ENCODE data around the gene ZNF536. TPM values are rescaled to one million over a fixed set of nuclear protein-coding genes. Genes with fewer than 3 reads are reported as not detected.
"Not testable (repeated sequence)": the region's sequence is repeated elsewhere in the genome, so short reads cannot be mapped to it uniquely, and the experiment has no call there.

The ZNF536 gene
- total and polyA plus RNA-seq, 2 donors (not counting 1 experiment from before 2014, with no cell fraction given), result 0.50 TPM; not detected in 1

DNA sequence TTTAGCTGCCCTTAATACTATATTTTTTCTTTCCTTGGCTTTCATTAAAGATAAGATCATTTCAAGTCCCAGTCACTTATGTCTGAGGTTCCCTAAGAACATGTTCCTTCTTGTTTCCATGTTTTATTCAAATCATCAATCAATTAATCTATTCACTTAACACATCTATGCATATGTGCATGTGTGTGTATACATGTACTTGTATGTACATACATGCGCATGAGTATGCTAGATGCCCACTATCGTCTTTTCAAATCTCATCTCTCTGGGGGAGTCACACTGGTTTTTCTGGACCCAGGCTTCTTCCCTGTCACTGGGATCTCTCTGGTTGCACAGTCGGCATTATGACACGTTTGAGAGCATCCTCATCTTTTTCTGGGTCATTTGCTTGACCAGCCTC, 108.9 kb downstream of the ZNF536 start:
- Histone ChIP-seq H3K36me3 (ENCODE audit: control insufficient read depth, insufficient read depth, low read length) (no peaks in the 10 kb centered on the region), H2AFZ (ENCODE audit: low read length) (no peak overlapping the region), H3K4me1 (ENCODE audit: control insufficient read depth, extremely low read depth, insufficient read depth, low read length) (no peaks in the 10 kb centered on the region), H3K79me2 (ENCODE audit: control insufficient read depth, insufficient read depth, low read length) (no peaks in the 10 kb centered on the region), H4K20me1 (ENCODE audit: control insufficient read depth, extremely low read depth, insufficient read depth, low read length) (no peaks in the 10 kb centered on the region), H3K9ac (ENCODE audit: insufficient read depth, low read length) (no peak overlapping the region), H3K4me3 (replicated peaks in 1 of 4; ENCODE audit: control extremely low read depth in 1 of 4, insufficient read depth in 1 of 4, low read depth in 3 of 4, low read length in 4 of 4) (no peak overlapping the region), H3K27ac (ENCODE audit: insufficient read depth, low read length) (no peak overlapping the region), H3K9me3 (ENCODE audit: control insufficient read depth, insufficient read depth, low read depth, low read length) (no peaks in the 10 kb centered on the region), H3K27me3 (ENCODE audit: control insufficient read depth, insufficient read depth, low read length) (no peaks in the 10 kb centered on the region), H3K4me2 (ENCODE audit: extremely low read depth, insufficient read depth, low read length) (no peak overlapping the region)
- no peak for TF ChIP-seq EZH2 (IDR thresholded peaks at IDR 0.05; ENCODE audit: low read length, missing control alignments)
- TF ChIP-seq, protein P1, sequence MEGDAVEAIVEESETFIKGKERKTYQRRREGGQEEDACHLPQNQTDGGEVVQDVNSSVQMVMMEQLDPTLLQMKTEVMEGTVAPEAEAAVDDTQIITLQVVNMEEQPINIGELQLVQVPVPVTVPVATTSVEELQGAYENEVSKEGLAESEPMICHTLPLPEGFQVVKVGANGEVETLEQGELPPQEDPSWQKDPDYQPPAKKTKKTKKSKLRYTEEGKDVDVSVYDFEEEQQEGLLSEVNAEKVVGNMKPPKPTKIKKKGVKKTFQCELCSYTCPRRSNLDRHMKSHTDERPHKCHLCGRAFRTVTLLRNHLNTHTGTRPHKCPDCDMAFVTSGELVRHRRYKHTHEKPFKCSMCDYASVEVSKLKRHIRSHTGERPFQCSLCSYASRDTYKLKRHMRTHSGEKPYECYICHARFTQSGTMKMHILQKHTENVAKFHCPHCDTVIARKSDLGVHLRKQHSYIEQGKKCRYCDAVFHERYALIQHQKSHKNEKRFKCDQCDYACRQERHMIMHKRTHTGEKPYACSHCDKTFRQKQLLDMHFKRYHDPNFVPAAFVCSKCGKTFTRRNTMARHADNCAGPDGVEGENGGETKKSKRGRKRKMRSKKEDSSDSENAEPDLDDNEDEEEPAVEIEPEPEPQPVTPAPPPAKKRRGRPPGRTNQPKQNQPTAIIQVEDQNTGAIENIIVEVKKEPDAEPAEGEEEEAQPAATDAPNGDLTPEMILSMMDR (conservative IDR thresholded peaks at IDR 0.05 in 1 of 2, IDR thresholded peaks at IDR 0.05 in 1 of 2; ENCODE audit: low read depth in 1 of 2, low read length in 2 of 2), result no peak
- DNase-seq (ENCODE audit: low read depth in 2 of 2), result no peak

DNA sequence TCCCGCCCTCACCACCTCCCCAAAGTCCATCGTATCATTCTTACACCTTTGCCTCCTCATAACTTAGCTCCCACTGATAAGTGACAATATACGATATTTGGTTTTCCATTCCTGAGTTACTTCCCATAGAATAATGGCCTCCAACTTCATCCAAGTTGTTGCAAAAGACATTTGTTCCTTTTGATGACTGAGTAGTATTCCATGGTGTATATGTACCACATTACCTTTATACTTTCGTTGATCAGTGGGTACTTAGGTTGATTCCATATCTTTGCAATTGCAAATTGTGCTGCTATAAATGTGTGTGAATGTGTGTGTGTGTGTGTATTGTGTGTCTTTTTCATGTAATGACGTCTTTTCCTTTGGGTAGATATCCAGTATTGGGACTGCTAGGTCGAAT, 109.6 kb downstream of the ZNF536 start:
- no peaks in the 10 kb centered on the region for H3K79me2 ChIP-seq (ENCODE audit: control insufficient read depth, insufficient read depth, low read length)
- no peaks in the 10 kb centered on the region for H3K36me3 ChIP-seq (ENCODE audit: control insufficient read depth, insufficient read depth, low read length)
- no peak for TF ChIP-seq EZH2 (IDR thresholded peaks at IDR 0.05; ENCODE audit: low read length, missing control alignments)
- TF ChIP-seq, protein P1 (conservative IDR thresholded peaks at IDR 0.05 in 1 of 2, IDR thresholded peaks at IDR 0.05 in 1 of 2; ENCODE audit: low read depth in 1 of 2, low read length in 2 of 2), result no peak
- no peaks in the 10 kb centered on the region for H4K20me1 ChIP-seq (ENCODE audit: control insufficient read depth, extremely low read depth, insufficient read depth, low read length)
- H3K9ac ChIP-seq (ENCODE audit: insufficient read depth, low read length), result no peak overlapping the region
- H3K4me2 ChIP-seq (ENCODE audit: extremely low read depth, insufficient read depth, low read length), result no peak overlapping the region
- no peaks in the 10 kb centered on the region for H3K9me3 ChIP-seq (ENCODE audit: control insufficient read depth, insufficient read depth, low read depth, low read length)
- H3K27ac ChIP-seq (ENCODE audit: insufficient read depth, low read length), result no peak overlapping the region
- H3K4me3 ChIP-seq (replicated peaks in 1 of 4; ENCODE audit: control extremely low read depth in 1 of 4, insufficient read depth in 1 of 4, low read depth in 3 of 4, low read length in 4 of 4), result no peak overlapping the region
- no peaks in the 10 kb centered on the region for H3K27me3 ChIP-seq (ENCODE audit: control insufficient read depth, insufficient read depth, low read length)
- H2AFZ ChIP-seq (ENCODE audit: low read length), result no peak overlapping the region
- DNase-seq (ENCODE audit: low read depth in 2 of 2), result no peak
- H3K4me1 ChIP-seq (ENCODE audit: control insufficient read depth, extremely low read depth, insufficient read depth, low read length), result no peaks in the 10 kb centered on the region

DNA sequence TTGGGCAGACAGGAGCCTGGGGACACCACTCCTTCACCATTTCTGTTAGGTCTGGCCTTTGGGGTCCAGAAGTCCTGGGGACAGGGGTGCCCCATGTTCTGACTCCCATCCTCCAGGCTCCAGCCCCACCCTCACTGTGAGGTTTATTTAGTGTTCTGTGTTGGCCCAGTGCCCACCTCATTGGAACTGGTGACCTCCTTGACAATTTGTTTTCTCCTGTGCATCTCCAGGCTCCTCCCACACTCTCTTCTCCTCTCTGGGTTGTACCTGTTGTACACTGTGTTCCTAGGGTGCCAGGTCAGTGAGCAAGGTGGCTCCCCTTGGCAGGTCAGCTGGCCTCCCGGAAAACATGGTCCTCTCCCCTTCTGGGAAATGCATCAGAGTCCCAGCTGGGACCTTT, 110.8 kb downstream of the ZNF536 start:
- no peak overlapping the region for H2AFZ ChIP-seq (ENCODE audit: low read length)
- H3K9ac ChIP-seq (ENCODE audit: insufficient read depth, low read length), result no peak overlapping the region
- no peak overlapping the region for H3K4me3 ChIP-seq (replicated peaks in 1 of 4; ENCODE audit: control extremely low read depth in 1 of 4, insufficient read depth in 1 of 4, low read depth in 3 of 4, low read length in 4 of 4)
- no peak overlapping the region for H3K4me2 ChIP-seq (ENCODE audit: extremely low read depth, insufficient read depth, low read length)
- no peaks in the 10 kb centered on the region for H3K36me3 ChIP-seq (ENCODE audit: control insufficient read depth, insufficient read depth, low read length)
- H3K79me2 ChIP-seq (ENCODE audit: control insufficient read depth, insufficient read depth, low read length), result no peaks in the 10 kb centered on the region
- no peak overlapping the region for H3K27ac ChIP-seq (ENCODE audit: insufficient read depth, low read length)
- no peaks in the 10 kb centered on the region for H3K4me1 ChIP-seq (ENCODE audit: control insufficient read depth, extremely low read depth, insufficient read depth, low read length)
- no peaks in the 10 kb centered on the region for H4K20me1 ChIP-seq (ENCODE audit: control insufficient read depth, extremely low read depth, insufficient read depth, low read length)
- TF ChIP-seq, protein P1 (conservative IDR thresholded peaks at IDR 0.05 in 1 of 2, IDR thresholded peaks at IDR 0.05 in 1 of 2; ENCODE audit: low read depth in 1 of 2, low read length in 2 of 2), result no peak
- TF ChIP-seq EZH2 (IDR thresholded peaks at IDR 0.05; ENCODE audit: low read length, missing control alignments), result no peak
- H3K27me3 ChIP-seq (ENCODE audit: control insufficient read depth, insufficient read depth, low read length), result no peaks in the 10 kb centered on the region
- DNase-seq (ENCODE audit: low read depth in 2 of 2), result no peak
- H3K9me3 ChIP-seq (ENCODE audit: control insufficient read depth, insufficient read depth, low read depth, low read length), result no peaks in the 10 kb centered on the region

DNA sequence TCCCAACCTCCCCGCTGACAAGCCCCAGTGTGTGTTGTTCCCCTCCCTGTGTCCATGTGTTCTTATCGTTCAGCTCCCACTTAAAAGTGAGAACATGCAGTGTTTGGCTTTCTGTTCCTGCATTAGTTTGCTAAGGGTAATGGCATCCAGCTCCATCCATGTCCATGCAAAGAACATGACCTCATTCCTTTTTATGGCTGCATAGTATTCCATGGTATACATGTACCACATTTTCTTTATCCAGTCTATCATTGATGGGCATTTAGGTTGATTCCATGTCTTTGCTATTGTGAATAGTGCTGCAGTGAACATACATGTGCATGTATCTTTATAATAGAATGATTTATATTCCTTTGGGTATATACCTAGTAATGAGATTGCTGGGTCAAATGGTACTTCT, 114.1 kb downstream of the ZNF536 start:
- not testable (repeated sequence) for H3K27ac ChIP-seq (ENCODE audit: insufficient read depth, low read length); H3K36me3 ChIP-seq (ENCODE audit: control insufficient read depth, insufficient read depth, low read length); H3K4me2 ChIP-seq (ENCODE audit: extremely low read depth, insufficient read depth, low read length); H3K9me3 ChIP-seq (ENCODE audit: control insufficient read depth, insufficient read depth, low read depth, low read length); H2AFZ ChIP-seq (ENCODE audit: low read length); H3K4me3 ChIP-seq (replicated peaks in 1 of 4; ENCODE audit: control extremely low read depth in 1 of 4, insufficient read depth in 1 of 4, low read depth in 3 of 4, low read length in 4 of 4); H3K9ac ChIP-seq (ENCODE audit: insufficient read depth, low read length); H4K20me1 ChIP-seq (ENCODE audit: control insufficient read depth, extremely low read depth, insufficient read depth, low read length); H3K4me1 ChIP-seq (ENCODE audit: control insufficient read depth, extremely low read depth, insufficient read depth, low read length); DNase-seq (ENCODE audit: low read depth in 2 of 2); H3K27me3 ChIP-seq (ENCODE audit: control insufficient read depth, insufficient read depth, low read length); H3K79me2 ChIP-seq (ENCODE audit: control insufficient read depth, insufficient read depth, low read length)
